A673 (cell line): Measurements from ENCODE around the gene MYLK. TPM values are rescaled to one million over a fixed set of nuclear protein-coding genes. Genes with fewer than 3 reads are reported as not detected.

ENCODE experiments used
- BruUV-seq: library from RNA; stranded (reverse); fragments of 400-500 nt; replicated peaks from 2 replicates; lab custom pipeline; 2021; lab: Mats Ljungman, UMichigan
- CTCF ChIA-PET: fragments of 300-600 bp; sonication (Branson Sonifier 250); formaldehyde crosslinking; loops from one replicate; lab custom pipeline; 2022; ENCODE audit warnings: antibody characterized with exemption; lab: Charles Lee
- POLR2A ChIA-PET: fragments of 300-600 bp; sonication (Branson Sonifier 250); formaldehyde crosslinking; loops from one replicate; lab custom pipeline; 2022; ENCODE audit warnings: antibody characterized with exemption; ENCODE audit not compliant: low non-redundant PET; lab: Charles Lee
- DNase-seq: peaks from one replicate; pipeline ENCODE4 v3.0.0-alpha.2; 2015; ENCODE audit warnings: low spot score
- H3K27ac ChIP-seq: fragments of 200-600 bp; sonication (generic); 2 replicates; pipeline ENCODE4 v1.5.1; 2016; ENCODE audit warnings: mixed run types, low read depth, mild to moderate bottlenecking, mixed read lengths, antibody characterized with exemption, low read length; ENCODE audit not compliant: poor library complexity, severe bottlenecking
- H3K27me3 ChIP-seq: fragments of 200-600 bp; sonication (generic); replicated peaks from 2 replicates; pipeline ENCODE4 v1.6.1; 2017; ENCODE audit warnings: mixed run types, low read depth, mild to moderate bottlenecking, mixed read lengths, antibody characterized with exemption, low read length; ENCODE audit not compliant: insufficient read depth, poor library complexity
- H3K36me3 ChIP-seq: fragments of 200-600 bp; sonication (generic); 2 replicates; pipeline ENCODE4 v1.6.1; 2016; ENCODE audit warnings: mixed run types, mild to moderate bottlenecking, mixed read lengths, antibody characterized with exemption, low read length; ENCODE audit not compliant: insufficient read depth, poor library complexity, severe bottlenecking
- H3K4me1 ChIP-seq: fragments of 200-600 bp; sonication (generic); 2 replicates; pipeline ENCODE4 v1.6.1; 2017; ENCODE audit warnings: mixed run types, mild to moderate bottlenecking, mixed read lengths, antibody characterized with exemption, low read length; ENCODE audit not compliant: insufficient read depth, poor library complexity, severe bottlenecking
- H3K4me3 ChIP-seq: fragments of 200-600 bp; sonication (generic); 2 replicates; pipeline ENCODE4 v1.5.1; 2016; ENCODE audit warnings: low read depth, mixed run types, mild to moderate bottlenecking, mixed read lengths, low read length; ENCODE audit not compliant: poor library complexity, severe bottlenecking
- H3K9me3 ChIP-seq: fragments of 200-600 bp; sonication (generic); 2 replicates; pipeline ENCODE4 v1.6.1; 2016; ENCODE audit warnings: mixed run types, low read depth, mild to moderate bottlenecking, mixed read lengths, antibody characterized with exemption, low read length; ENCODE audit not compliant: poor library complexity, severe bottlenecking
- CTCF ChIP-seq: fragments of 300-800, 200-600 bp; sonication (generic); conservative IDR thresholded peaks from 2 replicates; pipeline ENCODE4 v1.5.1; 2017; ENCODE audit warnings: low read depth, mild to moderate bottlenecking, antibody characterized with exemption, low read length, moderate library complexity, mixed read lengths
- EZH2 ChIP-seq: fragments of 200-600 bp; sonication (generic); IDR thresholded peaks from 2 replicates; pipeline ENCODE4 v1.6.1; 2017; ENCODE audit warnings: borderline replicate concordance, low read depth, mild to moderate bottlenecking, mixed read lengths, antibody characterized with exemption, low read length; ENCODE audit not compliant: poor library complexity, severe bottlenecking
- intact Hi-C: fragments of 100-400 bp; cut with micrococcal nuclease; formaldehyde crosslinking; loops from one replicate; pipeline ENCODE4 v1.10.0; 2022; ENCODE audit not compliant: unreplicated experiment
- total RNA-seq: library from RNA; stranded (reverse); gene quantifications from 2 replicates; pipeline ENCODE4 v1.2.3, GENCODE V29; 2021

MYLK gene
- total RNA-seq, 1 experiment from 2014 or later, result 3.9 TPM

DNA sequence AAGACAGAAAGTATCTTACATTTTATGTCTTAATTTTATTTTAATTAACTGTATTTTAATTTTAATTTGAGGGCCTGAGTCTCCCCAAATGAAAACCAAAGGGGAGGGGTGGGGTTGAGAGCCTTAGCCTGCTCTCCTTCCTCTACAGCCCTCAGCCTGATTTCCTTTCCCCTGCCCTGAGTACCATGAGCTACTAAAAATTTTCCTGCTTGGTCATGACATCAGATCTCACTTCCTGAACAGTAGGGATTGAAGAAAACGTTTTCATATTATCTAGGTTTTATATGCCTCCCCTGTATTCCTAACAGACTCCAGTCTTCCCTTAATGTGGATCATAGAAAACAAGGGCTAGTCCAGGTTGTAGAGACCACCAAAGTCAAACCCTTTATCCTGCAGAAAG is 133.9 kb downstream of the MYLK start:
- Histone ChIP-seq H3K36me3 (no peaks in the 10 kb centered on the region), H3K27ac (no peak overlapping the region), H3K4me3 (no peak overlapping the region), H3K4me1 (no peaks in the 10 kb centered on the region), H3K27me3 (no peaks in the 10 kb centered on the region), H3K9me3 (no peaks in the 10 kb centered on the region)
- DNase-seq, result no peak
- TF ChIP-seq EZH2 (no peak), CTCF (no peak)
- CTCF ChIA-PET, result no interaction called here
- POLR2A ChIA-PET, result no interaction called here
- BruUV-seq, result no TSS peak
- intact Hi-C loops, result no loop called here

DNA sequence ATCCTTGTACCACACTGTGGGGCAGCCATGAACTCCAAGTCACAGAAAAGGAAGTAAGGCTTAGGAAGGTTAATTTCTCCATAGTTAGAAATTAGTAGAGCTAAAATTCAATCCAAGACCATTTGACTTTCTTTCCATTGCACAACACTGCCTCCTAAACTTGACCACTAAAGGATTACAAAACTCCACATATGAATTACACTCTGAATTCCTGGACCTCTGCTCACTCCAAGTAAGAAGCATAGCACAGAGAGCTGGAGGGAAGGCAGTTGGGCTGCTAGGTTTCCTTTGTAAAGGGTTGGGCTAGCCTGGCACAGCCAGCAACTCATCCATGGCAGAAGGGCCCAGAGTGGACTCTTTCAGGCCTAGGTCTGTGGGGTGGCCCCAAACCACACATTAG is 134.4 kb downstream of the MYLK start:
- Histone ChIP-seq H3K27ac (no peak overlapping the region), H3K4me3 (no peak overlapping the region), H3K4me1 (no peaks in the 10 kb centered on the region), H3K36me3 (no peaks in the 10 kb centered on the region), H3K27me3 (no peaks in the 10 kb centered on the region), H3K9me3 (no peaks in the 10 kb centered on the region)
- ChIA-PET POLR2A (no interaction called here), CTCF (no interaction called here)
- intact Hi-C loops, result loop anchor here (10.0 kb wide), 1 partner anchor 235 kb away; no protein-coding TSS in a partner anchor
- TF ChIP-seq EZH2, result no peak
- no peak for TF ChIP-seq CTCF
- BruUV-seq, result no TSS peak
- DNase-seq, result no peak

DNA sequence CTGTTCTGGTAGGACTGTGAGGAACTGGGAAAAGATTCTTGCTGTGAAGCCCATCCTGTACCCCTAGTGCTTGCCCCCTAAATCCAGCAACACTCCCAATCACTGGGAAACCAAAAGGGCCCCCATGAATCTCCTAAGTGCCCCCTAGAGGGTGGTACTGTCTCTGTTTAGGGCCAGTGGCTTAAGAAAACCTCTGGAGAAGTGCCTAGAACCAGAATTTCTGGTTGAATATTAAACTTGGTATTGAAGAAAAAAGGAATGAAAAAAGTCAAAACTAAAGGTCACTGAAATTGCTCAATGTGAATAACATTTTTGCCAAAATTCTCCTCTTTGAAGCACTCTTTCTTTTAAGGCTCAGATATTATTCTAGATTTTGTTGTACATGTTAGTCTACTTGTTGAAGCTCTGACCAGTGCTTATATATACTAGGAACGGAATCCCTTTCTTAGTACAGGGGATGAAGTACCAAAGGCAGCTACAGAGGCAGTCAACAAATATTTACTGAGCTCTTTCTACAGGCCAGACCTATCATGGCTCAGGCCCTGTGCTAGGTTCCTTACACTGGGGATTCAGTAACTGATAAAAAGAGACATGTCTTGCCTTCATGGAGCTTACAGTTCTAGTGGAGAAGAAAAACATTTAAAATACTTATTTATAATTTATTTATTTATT is 138.8 kb downstream of the MYLK start:
- intact Hi-C loops, result loop anchor here (10.0 kb wide), 1 partner anchor 239 kb away; no protein-coding TSS in a partner anchor
- no peaks in the 10 kb centered on the region for H3K4me1 ChIP-seq
- no peak overlapping the region for H3K27ac ChIP-seq

More for the DNA sequence above, 138.8 kb downstream of the MYLK start:
- H3K4me3 ChIP-seq, result no peak overlapping the region
- no peaks in the 10 kb centered on the region for H3K27me3 ChIP-seq
- no peaks in the 10 kb centered on the region for H3K9me3 ChIP-seq
- no peak for TF ChIP-seq EZH2
- peak; percentile 59 for TF ChIP-seq CTCF
- no TSS peak for BruUV-seq
- DNase-seq, result peak; percentile 52
- ChIA-PET CTCF (no interaction called here), POLR2A (no interaction called here)
- no peaks in the 10 kb centered on the region for H3K36me3 ChIP-seq
